Astrocyte (in vitro differentiated cells and primary cell): Measurements from ENCODE around the gene SLC25A30. TPM values are rescaled to one million over a fixed set of nuclear protein-coding genes. Genes with fewer than 3 reads are reported as not detected.
A peak's percentile ranks its signal among the peaks of the same experiment; 100 is the strongest.

Source experiments
- DNase-seq: peaks from one replicate; pipeline ENCODE4 v3.0.0-alpha.2; 2010; ENCODE audit warnings: low read depth
- FAIRE-seq: peaks from 2 replicates; lab custom pipeline; 2011; peaks lifted over from hg19 to GRCh38; lab: Jason Lieb, UNC
- H2AFZ ChIP-seq: 2 replicates; pipeline ENCODE4 v1.6.0; 2012; ENCODE audit warnings: low read depth, low read length, inconsistent platforms
- H3K27ac ChIP-seq: 2 replicates; pipeline ENCODE4 v1.5.1; 2011; ENCODE audit warnings: low read depth, low read length, inconsistent platforms
- H3K27me3 ChIP-seq: 2 replicates; pipeline ENCODE4 v1.6.0; 2011; ENCODE audit warnings: low read length, inconsistent platforms; ENCODE audit not compliant: insufficient read depth
- H3K36me3 ChIP-seq: 2 replicates; pipeline ENCODE4 v1.5.1; 2011; ENCODE audit warnings: low read length, inconsistent platforms; ENCODE audit not compliant: insufficient read depth
- H3K4me1 ChIP-seq: 2 replicates; pipeline ENCODE4 v1.5.1; 2011; ENCODE audit warnings: low read length, inconsistent platforms; ENCODE audit not compliant: insufficient read depth
- H3K4me2 ChIP-seq: 2 replicates; pipeline ENCODE4 v1.6.0; 2012; ENCODE audit warnings: low read length, inconsistent platforms
- H3K4me3 ChIP-seq: 2 replicates; pipeline ENCODE4 v1.5.1; 2011; ENCODE audit warnings: low read depth, mild to moderate bottlenecking, low read length, inconsistent platforms; ENCODE audit not compliant: insufficient read depth
- H3K79me2 ChIP-seq: 2 replicates; pipeline ENCODE4 v1.6.0; 2012; ENCODE audit warnings: mild to moderate bottlenecking, low read length, inconsistent platforms; ENCODE audit not compliant: insufficient read depth
- H3K9ac ChIP-seq: 2 replicates; pipeline ENCODE4 v1.6.0; 2012; ENCODE audit warnings: mild to moderate bottlenecking, low read length, inconsistent platforms
- H3K9me3 ChIP-seq: 2 replicates; pipeline ENCODE4 v1.5.1; 2012; ENCODE audit warnings: low read depth, mild to moderate bottlenecking, low read length, inconsistent platforms; ENCODE audit not compliant: insufficient read depth
- H4K20me1 ChIP-seq: 2 replicates; pipeline ENCODE4 v1.6.0; 2012; ENCODE audit warnings: low read length, inconsistent platforms; ENCODE audit not compliant: insufficient read depth
- H3K27ac Mint-ChIP-seq: one replicate; pipeline ENCODE4 v1.8.0; 2021; ENCODE audit warnings: mild to moderate bottlenecking, mixed read lengths; ENCODE audit not compliant: unreplicated experiment
- H3K27me3 Mint-ChIP-seq: one replicate; pipeline ENCODE4 v1.8.0; 2021; ENCODE audit warnings: low read depth, mixed read lengths; ENCODE audit not compliant: unreplicated experiment
- H3K36me3 Mint-ChIP-seq: one replicate; pipeline ENCODE4 v1.8.0; 2021; ENCODE audit warnings: low read depth, mixed read lengths; ENCODE audit not compliant: unreplicated experiment
- H3K4me1 Mint-ChIP-seq: one replicate; pipeline ENCODE4 v1.8.0; 2021; ENCODE audit warnings: low read depth, mixed read lengths; ENCODE audit not compliant: unreplicated experiment
- H3K4me3 Mint-ChIP-seq: one replicate; pipeline ENCODE4 v1.8.0; 2021; ENCODE audit warnings: mild to moderate bottlenecking, moderate library complexity, mixed read lengths; ENCODE audit not compliant: unreplicated experiment
- H3K9me3 Mint-ChIP-seq: one replicate; pipeline ENCODE4 v1.8.0; 2021; ENCODE audit warnings: mild to moderate bottlenecking, mixed read lengths; ENCODE audit not compliant: unreplicated experiment
- EZH2 ChIP-seq: IDR thresholded peaks from 2 replicates; pipeline ENCODE4 v1.6.1; 2012; ENCODE audit warnings: mild to moderate bottlenecking, low read length, inconsistent platforms; ENCODE audit not compliant: insufficient read depth
- total RNA-seq: library from RNA; stranded (reverse); gene quantifications from 2 replicates; pipeline ENCODE4 v1.2.1, GENCODE V29; 2021
- TF ChIP-seq, protein P1 (sequence below): IDR thresholded peaks from 2 replicates; pipeline ENCODE4 v1.5.1; 2011; ENCODE audit warnings: low read depth, mild to moderate bottlenecking, inconsistent platforms, low read length, moderate library complexity; ENCODE audit not compliant: insufficient read depth

Gene SLC25A30
- total RNA-seq, 1 donor from 2014 or later: 14.3 TPM

DNA sequence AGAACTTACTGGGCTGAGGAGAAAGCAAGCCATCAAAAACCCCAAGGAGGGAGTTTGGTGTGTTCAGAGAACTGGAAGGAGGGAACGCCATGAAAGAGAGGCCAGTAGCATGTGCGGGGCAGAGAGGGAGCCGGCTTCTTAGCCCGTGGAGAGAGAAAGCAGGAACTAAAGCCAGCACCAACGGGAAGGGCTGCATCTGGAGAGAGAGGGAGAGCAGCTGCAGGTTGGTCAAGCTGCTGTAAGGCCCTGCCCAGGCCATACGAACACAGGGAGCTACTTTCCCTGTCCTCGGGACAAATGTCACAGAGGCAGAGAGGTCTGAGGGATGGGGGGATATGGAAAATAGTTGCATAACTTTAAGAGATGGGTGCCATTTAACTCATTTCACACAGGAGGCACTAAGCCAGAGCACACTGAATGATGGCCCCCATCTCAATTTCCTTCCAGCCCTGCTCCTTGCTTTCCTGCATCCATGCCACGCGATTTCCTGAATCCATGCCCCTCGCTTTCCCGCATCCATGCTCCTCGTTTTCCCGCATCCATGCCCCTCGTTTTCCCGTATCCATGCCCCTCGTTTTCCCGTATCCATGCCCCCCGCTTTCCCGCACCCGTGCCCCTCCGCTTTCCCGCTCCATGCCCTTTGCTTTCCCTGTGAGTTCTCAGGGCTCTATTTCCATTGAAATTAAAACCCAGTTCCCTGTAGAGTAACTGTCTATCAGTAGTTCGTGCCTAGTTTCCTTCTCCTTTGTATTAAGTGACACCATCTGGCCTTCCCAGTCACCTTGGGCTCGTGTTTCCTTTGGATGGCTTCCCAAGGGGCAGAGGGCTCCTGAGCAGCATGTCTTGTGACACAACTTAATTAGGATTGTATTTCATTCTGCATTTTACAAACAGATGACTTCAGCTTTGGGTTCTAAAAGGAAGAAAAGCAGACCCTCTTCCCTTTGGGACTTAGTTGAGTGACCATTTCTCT is 45.7 kb downstream of the SLC25A30 start:
- Histone ChIP-seq H3K36me3 (no peaks in the 10 kb centered on the region), H3K79me2 (no peaks in the 10 kb centered on the region), H3K9me3 (no peaks in the 10 kb centered on the region), H3K4me3 (no peak overlapping the region), H2AFZ (no peak overlapping the region), H3K4me1 (peaks cover 6% of the 10 kb centered on the region), H3K27me3 (no peaks in the 10 kb centered on the region), H4K20me1 (no peaks in the 10 kb centered on the region), H3K27ac (no peak overlapping the region), H3K4me2 (no peak overlapping the region), H3K9ac (no peak overlapping the region)
- no peak overlapping the region for H3K4me3 Mint-ChIP-seq
- H3K9me3 Mint-ChIP-seq: no peaks in the 10 kb centered on the region
- no peaks in the 10 kb centered on the region for H3K27me3 Mint-ChIP-seq
- DNase-seq (no peak), FAIRE-seq (no peak)
- H3K4me1 Mint-ChIP-seq: peaks cover 12% of the 10 kb centered on the region
- H3K36me3 Mint-ChIP-seq: peaks cover 13% of the 10 kb centered on the region
- H3K27ac Mint-ChIP-seq: peak overlapping the region; percentile 75
- TF ChIP-seq EZH2: no peak
- TF ChIP-seq, protein P1, sequence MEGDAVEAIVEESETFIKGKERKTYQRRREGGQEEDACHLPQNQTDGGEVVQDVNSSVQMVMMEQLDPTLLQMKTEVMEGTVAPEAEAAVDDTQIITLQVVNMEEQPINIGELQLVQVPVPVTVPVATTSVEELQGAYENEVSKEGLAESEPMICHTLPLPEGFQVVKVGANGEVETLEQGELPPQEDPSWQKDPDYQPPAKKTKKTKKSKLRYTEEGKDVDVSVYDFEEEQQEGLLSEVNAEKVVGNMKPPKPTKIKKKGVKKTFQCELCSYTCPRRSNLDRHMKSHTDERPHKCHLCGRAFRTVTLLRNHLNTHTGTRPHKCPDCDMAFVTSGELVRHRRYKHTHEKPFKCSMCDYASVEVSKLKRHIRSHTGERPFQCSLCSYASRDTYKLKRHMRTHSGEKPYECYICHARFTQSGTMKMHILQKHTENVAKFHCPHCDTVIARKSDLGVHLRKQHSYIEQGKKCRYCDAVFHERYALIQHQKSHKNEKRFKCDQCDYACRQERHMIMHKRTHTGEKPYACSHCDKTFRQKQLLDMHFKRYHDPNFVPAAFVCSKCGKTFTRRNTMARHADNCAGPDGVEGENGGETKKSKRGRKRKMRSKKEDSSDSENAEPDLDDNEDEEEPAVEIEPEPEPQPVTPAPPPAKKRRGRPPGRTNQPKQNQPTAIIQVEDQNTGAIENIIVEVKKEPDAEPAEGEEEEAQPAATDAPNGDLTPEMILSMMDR: no peak

DNA sequence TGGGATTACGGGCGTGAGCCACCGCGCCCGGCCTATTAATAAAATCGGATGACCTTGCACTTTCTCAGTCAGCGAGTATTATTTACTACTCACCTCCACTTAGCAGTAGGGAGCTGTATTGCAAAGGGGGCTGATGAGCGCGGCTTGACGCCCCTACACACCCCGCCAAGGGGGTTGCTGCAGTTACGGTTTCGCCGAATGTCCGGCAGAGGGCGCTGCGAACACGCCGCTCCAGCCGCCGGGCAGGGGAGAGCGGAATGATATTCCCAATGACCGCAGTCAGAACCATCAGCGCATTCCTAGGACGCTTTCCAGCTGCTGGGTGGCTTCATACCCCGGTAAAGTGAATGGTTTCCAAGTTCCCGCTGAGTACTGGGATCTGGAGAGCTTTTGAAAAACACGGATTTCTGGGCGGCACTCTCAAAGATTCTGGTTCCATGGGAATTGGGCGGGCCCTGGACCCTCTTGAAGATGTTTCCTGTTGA is 47.2 kb downstream of the SLC25A30 start:
- no peak for FAIRE-seq
- H3K27ac Mint-ChIP-seq: peak overlapping the region; percentile 72
- H3K4me3 Mint-ChIP-seq: no peak overlapping the region
- peaks cover 20% of the 10 kb centered on the region for H3K36me3 Mint-ChIP-seq
- no peaks in the 10 kb centered on the region for H3K27me3 ChIP-seq
- peak; percentile 80 for DNase-seq
- no peak overlapping the region for H3K4me3 ChIP-seq
- no peak overlapping the region for H3K9ac ChIP-seq
- no peaks in the 10 kb centered on the region for H4K20me1 ChIP-seq
- H2AFZ ChIP-seq: no peak overlapping the region
- no peaks in the 10 kb centered on the region for H3K79me2 ChIP-seq
- no peaks in the 10 kb centered on the region for H3K36me3 ChIP-seq
- peak overlapping the region; percentile 71 for H3K4me2 ChIP-seq
- H3K27me3 Mint-ChIP-seq: no peaks in the 10 kb centered on the region
- H3K4me1 Mint-ChIP-seq: peaks cover 16% of the 10 kb centered on the region
- H3K9me3 Mint-ChIP-seq: no peaks in the 10 kb centered on the region
- no peaks in the 10 kb centered on the region for H3K9me3 ChIP-seq
- no peak for TF ChIP-seq EZH2
- TF ChIP-seq, protein P1: peak; percentile 84
- no peak overlapping the region for H3K27ac ChIP-seq
- H3K4me1 ChIP-seq: peaks cover 10% of the 10 kb centered on the region
